Small intestine (tissue), 7 donors: ENCODE data around the gene GIPC1. TPM values are rescaled to one million over a fixed set of nuclear protein-coding genes. Genes with fewer than 3 reads are reported as not detected.

Experiments used
- DNase-seq, 2 donors: peaks; one replicate each; pipeline versions ENCODE4 v3.0.0 to v3.0.0-alpha.2; 2013
- FAIRE-seq: peaks from 2 replicates; lab custom pipeline; 2012; peaks lifted over from hg19 to GRCh38; lab: Jason Lieb, UNC
- H3K27ac ChIP-seq, 3 donors: one replicate each; pipeline ENCODE4 v1.5.1; 2013; ENCODE audit warnings: low read length in 2 of 3, mild to moderate bottlenecking in 2 of 3, control low read depth in 1 of 3, inconsistent platforms in 1 of 3, low read depth in 1 of 3, moderate library complexity in 1 of 3
- H3K27me3 ChIP-seq, 3 donors: one replicate each; pipeline ENCODE4 v1.6.1; 2013; ENCODE audit warnings: low read length in 3 of 3, inconsistent platforms in 1 of 3; ENCODE audit not compliant: control insufficient read depth in 3 of 3, insufficient read depth in 3 of 3
- H3K36me3 ChIP-seq, 3 donors: one replicate each; pipeline ENCODE4 v1.6.1; 2013; ENCODE audit warnings: low read length in 3 of 3, inconsistent platforms in 1 of 3, low read depth in 1 of 3, mild to moderate bottlenecking in 1 of 3, moderate library complexity in 1 of 3; ENCODE audit not compliant: control insufficient read depth in 3 of 3, insufficient read depth in 2 of 3
- H3K4me1 ChIP-seq, 3 donors: one replicate each; pipeline ENCODE4 v1.6.1; 2013; ENCODE audit warnings: low read length in 2 of 3, inconsistent platforms in 1 of 3, low read depth in 1 of 3, mild to moderate bottlenecking in 1 of 3, moderate library complexity in 1 of 3; ENCODE audit not compliant: control insufficient read depth in 3 of 3, insufficient read depth in 2 of 3
- H3K4me3 ChIP-seq, 3 donors: one replicate each; pipeline ENCODE4 v1.5.1; 2013; ENCODE audit warnings: low read length in 3 of 3, control low read depth in 1 of 3, inconsistent platforms in 1 of 3, low read depth in 1 of 3, mild to moderate bottlenecking in 1 of 3, moderate library complexity in 1 of 3
- H3K9me3 ChIP-seq, 2 donors: one replicate each; pipeline ENCODE4 v1.6.1; 2013; ENCODE audit warnings: low read depth in 1 of 2, low read length in 1 of 2; ENCODE audit not compliant: control insufficient read depth in 2 of 2, insufficient read depth in 1 of 2
- WGBS, 3 donors: extraction: QIAGEN DNeasy Blood & Tissue Kit; methylation state at CpG; one replicate each; pipeline ENCODE4 v1.1.7; 2013; 5-methylcytosine and 5-hydroxymethylcytosine counted together
- polyA plus RNA-seq, 4 donors: library from polyadenylated mRNA; stranded (reverse) in 3 of 4; unstranded in 1 of 4; fragments of 200-250 nt in 3 of 4; fragments of 120-200 nt in 1 of 4; gene quantifications; one replicate each; pipeline versions ENCODE4 v1.2.1 to v1.2.3, GENCODE V29; 2013
- donor health status: healthy with polysubstance abuse.
- donor health status: control.
- donor health status: control.
- donor health status: Bipolar disorder and iron deficiency.
- donor health status: healthy.

GIPC1 gene
- polyA plus RNA-seq, 4 donors: 43.1 to 91.2 (median 65.2) TPM

GRCh38 chr19:14494910-14495671 lies 836 bp downstream of the GIPC1 start:
- H3K4me3 ChIP-seq: peak overlapping the region; percentile 76 to 98 (median 92)
- H3K4me1 ChIP-seq: peaks cover 0 to 27% (median 8%) of the 10 kb centered on the region in 3 donors
- H3K27ac ChIP-seq: peak overlapping the region; percentile 22 to 88 (median 33)
- H3K36me3 ChIP-seq: peaks cover 0 to 24% (median 2%) of the 10 kb centered on the region in 3 donors
- H3K9me3 ChIP-seq: no peaks in the 10 kb centered on the region
- 10 to 19% (median 18%) methylated on average over 14 of the region's 14 CpGs for WGBS, 3 donors
- FAIRE-seq: no peak
- DNase-seq: peak; percentile 36 to 40
- no peaks in the 10 kb centered on the region for H3K27me3 ChIP-seq

- H3K4me3 ChIP-seq: peak overlapping the region in 1 of 3 donors; percentile 76
- H3K27ac ChIP-seq: no peak overlapping the region
- peaks cover 0 to 27% (median 8%) of the 10 kb centered on the region in 3 donors for H3K4me1 ChIP-seq
- H3K9me3 ChIP-seq: no peaks in the 10 kb centered on the region
- peaks cover 0 to 29% (median 2%) of the 10 kb centered on the region in 3 donors for H3K36me3 ChIP-seq
- 86 to 89% (median 89%) methylated on average over 4 of the region's 4 CpGs for WGBS, 3 donors
- no peak for FAIRE-seq
- DNase-seq: no peak
- H3K27me3 ChIP-seq: no peaks in the 10 kb centered on the region
These were observed 1.5 kb downstream of the GIPC1 start for GRCh38 chr19:14494411-14494810.

GRCh38 chr19:14492756-14493337 lies 3.1 kb downstream of the GIPC1 start:
- Histone ChIP-seq H3K27me3 (no peaks in the 10 kb centered on the region), H3K36me3 (peaks cover 0 to 42% (median 2%) of the 10 kb centered on the region in 3 donors), H3K9me3 (no peaks in the 10 kb centered on the region), H3K27ac (no peak overlapping the region), H3K4me1 (peaks cover 0 to 27% (median 8%) of the 10 kb centered on the region in 3 donors), H3K4me3 (no peak overlapping the region)
- no peak for DNase-seq
- WGBS, 3 donors: 85 to 92% (median 86%) methylated on average over 5 of the region's 5 CpGs
- no peak for FAIRE-seq

GRCh38 chr19:14487370-14488125 lies 8.4 kb downstream of the GIPC1 start:
- no peak for FAIRE-seq
- H3K4me3 ChIP-seq: no peak overlapping the region
- 92 to 97% (median 95%) methylated on average over 16 of the region's 16 CpGs for WGBS, 3 donors
- H3K36me3 ChIP-seq: peaks cover 0 to 77% (median 2%) of the 10 kb centered on the region in 3 donors
- no peak overlapping the region for H3K27ac ChIP-seq
- H3K27me3 ChIP-seq: no peaks in the 10 kb centered on the region
- H3K4me1 ChIP-seq: no peaks in the 10 kb centered on the region
- no peak for DNase-seq
- H3K9me3 ChIP-seq: no peaks in the 10 kb centered on the region

GRCh38 chr19:14482172-14482941 lies 13.6 kb downstream of the GIPC1 start:
- Histone ChIP-seq H3K4me3 (no peak overlapping the region), H3K27me3 (no peaks in the 10 kb centered on the region), H3K27ac (no peak overlapping the region), H3K36me3 (peaks cover 3 to 83% (median 3%) of the 10 kb centered on the region in 3 donors), H3K4me1 (no peaks in the 10 kb centered on the region), H3K9me3 (no peaks in the 10 kb centered on the region)
- DNase-seq (no peak), FAIRE-seq (no peak)
- WGBS, 3 donors: 88 to 97% (median 92%) methylated on average over 12 to 18 of the region's 18 CpGs

- no peak for FAIRE-seq
- no peaks in the 10 kb centered on the region for H3K9me3 ChIP-seq
- WGBS, 3 donors: 74 to 81% (median 76%) methylated on average over 4 to 5 of the region's 5 CpGs
These were observed 15.2 kb downstream of the GIPC1 start for GRCh38 chr19:14480700-14481079.

GRCh38 chr19:14479975-14480699 lies 15.8 kb downstream of the GIPC1 start:
- DNase-seq: peak in 1 of 2 donors; percentile 51
- WGBS, 3 donors: 59 to 73% (median 65%) methylated on average over 34 to 43 of the region's 43 CpGs
- peaks cover 3 to 72% (median 3%) of the 10 kb centered on the region in 3 donors for H3K36me3 ChIP-seq
- H3K9me3 ChIP-seq: no peaks in the 10 kb centered on the region
- no peak overlapping the region for H3K4me3 ChIP-seq
- peaks cover 0 to 7% (median 0%) of the 10 kb centered on the region in 3 donors for H3K27me3 ChIP-seq
- FAIRE-seq: no peak
- no peak overlapping the region for H3K27ac ChIP-seq
- peaks cover 0 to 6% (median 0%) of the 10 kb centered on the region in 3 donors for H3K4me1 ChIP-seq

More at GRCh38 chr19:14480700-14481079, 15.2 kb downstream of the GIPC1 start:
- H3K36me3 ChIP-seq: peaks cover 3 to 76% (median 3%) of the 10 kb centered on the region in 3 donors
- H3K4me3 ChIP-seq: no peak overlapping the region
- H3K27me3 ChIP-seq: peaks cover 0 to 1% (median 0%) of the 10 kb centered on the region in 3 donors
- no peak overlapping the region for H3K27ac ChIP-seq
- no peak for DNase-seq
- peaks cover 0 to under 1% (median 0%) of the 10 kb centered on the region in 3 donors for H3K4me1 ChIP-seq
